IPS DF 4.7 (cell line): ENCODE measurements around the gene ZDHHC18.
A peak's percentile ranks its signal among the peaks of the same experiment; 100 is the strongest.

ENCODE experiments used
- DNase-seq: peaks from one replicate; pipeline ENCODE4 v3.0.0-alpha.2; 2013; ENCODE audit warnings: low spot score; ENCODE audit errors: extremely low read depth

Gene ZDHHC18, protein sequence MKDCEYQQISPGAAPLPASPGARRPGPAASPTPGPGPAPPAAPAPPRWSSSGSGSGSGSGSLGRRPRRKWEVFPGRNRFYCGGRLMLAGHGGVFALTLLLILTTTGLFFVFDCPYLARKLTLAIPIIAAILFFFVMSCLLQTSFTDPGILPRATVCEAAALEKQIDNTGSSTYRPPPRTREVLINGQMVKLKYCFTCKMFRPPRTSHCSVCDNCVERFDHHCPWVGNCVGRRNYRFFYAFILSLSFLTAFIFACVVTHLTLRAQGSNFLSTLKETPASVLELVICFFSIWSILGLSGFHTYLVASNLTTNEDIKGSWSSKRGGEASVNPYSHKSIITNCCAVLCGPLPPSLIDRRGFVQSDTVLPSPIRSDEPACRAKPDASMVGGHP

DNA sequence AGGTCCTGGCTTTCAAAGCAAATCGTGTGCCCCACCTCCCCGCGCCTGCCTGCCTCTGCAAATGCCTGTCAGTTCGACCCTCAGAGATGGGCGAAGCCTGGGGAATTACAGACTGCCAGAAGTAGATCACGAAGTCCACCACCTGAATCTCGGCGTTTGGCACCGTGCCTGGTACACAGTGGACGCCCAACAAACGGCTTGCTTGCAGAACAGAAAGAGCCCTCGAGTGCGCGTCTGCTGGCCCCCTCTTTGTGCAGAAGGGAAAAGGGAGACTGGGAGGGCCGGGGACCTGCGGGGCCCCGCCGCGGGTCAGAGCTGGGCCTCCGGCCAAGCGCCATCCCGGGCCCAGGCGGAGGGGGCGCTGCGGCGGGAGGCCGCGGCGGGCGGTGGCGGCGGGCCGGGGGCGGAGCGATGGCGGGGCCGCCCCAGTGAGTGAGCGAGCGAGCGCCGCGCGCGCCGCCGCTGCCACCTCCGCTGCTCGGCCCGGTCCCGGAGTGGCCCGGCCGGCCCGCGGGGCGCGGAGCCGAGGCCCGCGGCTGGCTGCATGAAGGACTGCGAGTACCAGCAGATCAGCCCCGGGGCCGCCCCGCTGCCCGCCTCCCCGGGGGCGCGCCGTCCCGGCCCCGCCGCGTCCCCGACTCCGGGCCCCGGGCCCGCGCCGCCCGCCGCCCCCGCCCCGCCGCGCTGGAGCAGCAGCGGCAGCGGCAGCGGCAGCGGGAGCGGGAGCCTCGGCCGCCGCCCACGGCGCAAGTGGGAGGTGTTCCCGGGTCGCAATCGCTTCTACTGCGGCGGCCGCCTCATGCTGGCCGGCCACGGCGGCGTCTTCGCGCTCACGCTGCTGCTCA is at the start of gene ZDHHC18:
Gene ZDHHC18, plus strand, starts transcription at position 428 of the 845 bp plus-strand sequence. Its CDS starts 117 bp downstream, at position 545.
- DNase-seq = peak; percentile 16

DNA sequence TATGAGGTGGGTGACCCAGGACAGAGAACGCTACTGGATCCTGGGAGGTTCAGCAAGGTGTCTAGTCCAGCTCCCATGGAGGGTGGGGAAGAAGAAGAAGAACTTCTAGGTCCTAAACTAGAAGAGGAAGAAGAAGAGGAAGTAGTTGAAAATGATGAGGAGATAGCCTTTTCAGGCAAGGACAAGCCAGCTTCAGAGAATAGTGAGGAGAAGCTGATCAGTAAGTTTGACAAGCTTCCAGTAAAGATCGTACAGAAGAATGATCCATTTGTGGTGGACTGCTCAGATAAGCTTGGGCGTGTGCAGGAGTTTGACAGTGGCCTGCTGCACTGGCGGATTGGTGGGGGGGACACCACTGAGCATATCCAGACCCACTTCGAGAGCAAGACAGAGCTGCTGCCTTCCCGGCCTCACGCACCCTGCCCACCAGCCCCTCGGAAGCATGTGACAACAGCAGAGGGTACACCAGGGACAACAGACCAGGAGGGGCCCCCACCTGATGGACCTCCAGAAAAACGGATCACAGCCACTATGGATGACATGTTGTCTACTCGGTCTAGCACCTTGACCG is 47.3 kb upstream of the ZDHHC18 start:
- DNase-seq = no peak

- DNase-seq = no peak
These were observed 46.0 kb upstream of the ZDHHC18 start for GRCh38 chr1:26780344-26780957.

DNA sequence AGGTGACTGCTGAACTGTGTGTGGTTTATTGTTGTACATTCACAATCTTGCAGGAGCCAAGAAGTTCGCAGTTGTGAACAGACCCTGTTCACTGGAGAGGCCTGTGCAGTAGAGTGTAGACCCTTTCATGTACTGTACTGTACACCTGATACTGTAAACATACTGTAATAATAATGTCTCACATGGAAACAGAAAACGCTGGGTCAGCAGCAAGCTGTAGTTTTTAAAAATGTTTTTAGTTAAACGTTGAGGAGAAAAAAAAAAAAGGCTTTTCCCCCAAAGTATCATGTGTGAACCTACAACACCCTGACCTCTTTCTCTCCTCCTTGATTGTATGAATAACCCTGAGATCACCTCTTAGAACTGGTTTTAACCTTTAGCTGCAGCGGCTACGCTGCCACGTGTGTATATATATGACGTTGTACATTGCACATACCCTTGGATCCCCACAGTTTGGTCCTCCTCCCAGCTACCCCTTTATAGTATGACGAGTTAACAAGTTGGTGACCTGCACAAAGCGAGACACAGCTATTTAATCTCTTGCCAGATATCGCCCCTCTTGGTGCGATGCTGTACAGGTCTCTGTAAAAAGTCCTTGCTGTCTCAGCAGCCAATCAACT is 45.2 kb upstream of the ZDHHC18 start:
- DNase-seq = no peak

DNA sequence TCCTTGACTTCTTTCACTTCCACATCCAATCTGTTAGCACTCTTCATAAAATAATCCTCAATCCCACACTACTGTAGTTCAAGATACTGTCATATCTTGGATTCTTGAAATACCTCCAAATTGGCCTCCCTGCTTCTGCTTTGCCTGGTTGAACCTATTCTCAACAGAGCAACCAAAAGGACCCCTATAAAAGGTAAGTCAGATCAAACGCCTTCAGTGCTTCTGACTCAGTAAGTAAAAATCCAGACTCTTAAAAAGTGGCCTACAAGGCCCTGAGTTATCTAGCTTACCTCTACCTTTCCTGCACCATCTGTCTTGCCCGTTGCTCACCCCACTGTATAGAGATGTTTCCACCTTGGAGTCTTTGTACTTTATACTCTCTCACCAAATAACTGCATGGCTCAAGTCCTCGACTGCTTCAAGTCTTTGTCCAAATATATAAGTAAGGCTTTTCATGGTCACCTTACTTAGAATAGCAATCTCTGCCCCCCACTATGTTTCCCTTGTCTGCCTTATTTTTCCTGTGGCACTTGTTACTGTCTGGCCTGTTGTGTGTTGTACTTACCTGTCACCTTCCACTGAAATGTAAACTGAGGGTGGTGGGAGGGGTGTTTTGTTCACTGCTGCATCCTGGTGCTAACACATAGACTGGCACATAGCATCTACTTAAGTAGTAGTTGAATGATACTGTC is 43.8 kb upstream of the ZDHHC18 start:
- DNase-seq = no peak

- DNase-seq = no peak
These were observed 42.9 kb upstream of the ZDHHC18 start for GRCh38 chr1:26783646-26784022.

GRCh38 chr1:26784023-26784871 is 42.2 kb upstream of the ZDHHC18 start:
- no peak for DNase-seq

DNA sequence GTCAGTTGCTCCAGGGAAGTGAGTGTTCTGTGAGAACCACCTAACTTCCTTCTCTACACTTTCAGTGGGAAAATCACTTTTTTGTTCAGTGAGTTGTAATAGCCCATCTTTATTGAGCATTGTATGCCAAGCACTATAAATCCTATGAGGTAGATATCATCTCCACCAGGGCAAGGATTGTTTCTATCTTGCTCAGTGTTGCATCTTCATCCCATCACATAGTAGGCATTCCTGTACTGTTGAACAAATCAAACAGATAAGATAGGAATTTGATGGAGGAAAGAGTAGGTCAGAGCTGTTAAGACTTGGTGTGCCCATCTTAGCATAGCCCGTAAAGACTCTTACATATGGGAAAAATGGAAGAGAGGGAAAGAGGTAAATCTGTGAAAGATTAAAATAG is 41.6 kb upstream of the ZDHHC18 start:
- no peak for DNase-seq

GRCh38 chr1:26785611-26786436 is 40.7 kb upstream of the ZDHHC18 start:
- no peak for DNase-seq

DNA sequence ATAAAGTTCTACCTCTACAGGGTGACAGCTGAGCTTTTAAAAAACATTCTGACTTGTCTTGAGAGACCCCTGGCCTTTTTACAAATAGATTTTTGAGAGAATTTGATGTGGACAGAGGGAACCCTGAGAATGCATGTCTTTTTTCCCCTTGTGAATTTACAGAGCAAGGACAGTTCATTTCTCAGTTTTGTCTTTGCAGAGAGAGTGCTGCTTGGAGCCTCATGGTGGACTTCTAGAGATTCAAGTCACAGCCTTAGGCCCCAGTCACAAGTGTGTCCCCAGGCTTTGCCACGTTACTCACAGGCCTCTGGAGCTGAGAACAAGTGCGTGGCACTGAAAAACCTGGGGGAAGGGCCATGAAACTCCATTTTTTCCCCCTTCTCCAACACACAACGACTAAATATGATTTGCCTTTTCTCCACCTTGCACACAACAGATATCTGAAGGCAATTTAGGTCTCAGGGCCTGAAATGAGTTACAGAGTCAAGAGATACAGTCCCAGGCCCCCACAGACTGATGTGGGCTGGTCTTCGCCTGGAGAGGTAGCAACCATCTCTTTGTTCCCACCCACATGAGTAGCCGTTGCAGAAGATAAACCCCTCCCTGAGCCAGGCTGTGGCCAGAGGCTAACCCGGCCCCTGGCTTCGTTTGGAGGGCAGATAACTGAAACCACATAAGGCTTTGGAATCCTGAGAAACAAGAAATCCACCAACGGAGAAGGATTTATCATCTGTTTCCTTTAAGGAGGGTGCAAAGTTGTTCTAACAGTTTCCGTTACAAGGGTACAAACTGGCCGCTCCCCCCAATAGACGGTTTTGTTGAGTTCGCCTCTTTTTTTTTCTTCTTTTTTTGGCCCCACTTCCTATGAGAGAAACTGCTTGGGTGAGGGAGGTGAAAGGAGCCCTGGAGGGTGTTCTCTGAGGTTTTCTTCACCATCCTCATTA is 39.8 kb upstream of the ZDHHC18 start:
- no peak for DNase-seq

DNA sequence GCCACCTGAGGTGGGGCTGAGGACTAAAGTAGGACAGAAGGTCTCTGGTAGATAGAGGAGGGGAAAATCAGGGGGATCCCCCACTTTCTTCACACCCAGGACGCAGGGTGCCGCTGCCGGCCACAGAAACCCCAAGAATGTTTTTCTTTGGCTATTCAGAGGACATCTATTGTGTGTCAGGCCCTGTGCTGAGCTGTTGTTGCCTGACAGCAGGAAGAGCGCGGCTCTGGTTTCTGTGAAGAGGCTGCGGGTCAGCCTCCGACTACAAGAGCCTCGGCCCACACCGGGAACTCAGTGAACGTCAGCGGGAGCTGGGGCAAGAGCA is 39.1 kb upstream of the ZDHHC18 start:
- DNase-seq = no peak

DNA sequence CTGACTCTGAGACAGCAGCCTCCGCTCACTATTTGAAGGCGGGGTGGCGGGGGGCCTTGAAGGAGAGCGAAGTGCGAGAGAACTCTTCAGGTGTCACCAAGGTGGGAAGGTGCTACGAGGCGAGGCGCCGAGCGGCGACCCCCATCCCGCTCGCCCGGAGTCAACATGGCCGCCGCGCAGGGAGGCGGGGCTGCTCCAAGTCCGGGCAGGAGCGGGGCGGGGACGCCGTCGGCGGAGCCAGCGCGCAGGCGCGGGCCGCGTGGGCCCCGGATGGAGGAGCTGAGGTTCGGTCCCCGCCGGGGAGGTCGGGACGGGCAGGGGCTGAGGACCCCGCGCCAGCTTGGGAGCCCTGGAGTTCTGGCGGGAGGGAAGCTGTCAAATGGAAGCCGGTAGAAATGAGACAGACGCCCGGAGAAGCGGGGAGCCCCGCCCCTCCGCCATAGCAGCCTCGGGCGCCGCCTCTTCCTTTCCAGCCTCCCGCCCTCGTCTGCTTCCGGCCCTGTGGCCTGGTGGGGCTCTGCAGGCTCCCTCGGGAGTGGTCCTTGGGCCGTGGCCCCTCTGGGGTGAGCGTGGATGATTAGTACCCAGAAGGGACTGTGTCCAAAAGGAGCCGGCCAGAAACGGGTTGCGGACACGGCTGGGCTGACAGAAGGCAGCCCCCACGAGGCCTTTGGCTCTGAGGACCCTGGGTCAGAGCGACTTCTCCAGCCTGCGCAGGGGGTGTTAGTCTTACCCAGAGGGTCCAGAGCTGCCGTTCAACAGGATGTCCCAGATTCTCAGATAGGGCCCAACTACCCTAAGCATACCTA is 38.6 kb upstream of the ZDHHC18 start, which contains the start of gene PIGV:
Gene PIGV, plus strand, starts transcription at position 245 of the 809 bp plus-strand sequence. CDS start 2,866 bp downstream, outside the sequence.
- no peak for DNase-seq

- no peak for DNase-seq
These were observed 38.0 kb upstream of the ZDHHC18 start for GRCh38 chr1:26788515-26788785.

GRCh38 chr1:26788836-26789611 is 37.5 kb upstream of the ZDHHC18 start:
- no peak for DNase-seq

DNA sequence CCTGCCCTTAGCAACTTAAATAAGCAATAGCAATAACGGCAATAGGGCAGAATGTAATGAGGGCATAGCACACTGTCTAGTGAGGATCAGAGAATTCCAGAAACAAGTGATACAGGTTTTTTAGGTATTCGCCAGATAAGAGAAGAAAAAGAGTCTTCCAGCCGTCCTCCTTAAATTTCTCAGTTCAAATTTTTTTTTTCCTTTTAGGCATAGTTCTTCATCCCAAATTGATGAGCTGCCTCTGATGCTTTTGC is 36.9 kb upstream of the ZDHHC18 start:
- DNase-seq = no peak

DNA sequence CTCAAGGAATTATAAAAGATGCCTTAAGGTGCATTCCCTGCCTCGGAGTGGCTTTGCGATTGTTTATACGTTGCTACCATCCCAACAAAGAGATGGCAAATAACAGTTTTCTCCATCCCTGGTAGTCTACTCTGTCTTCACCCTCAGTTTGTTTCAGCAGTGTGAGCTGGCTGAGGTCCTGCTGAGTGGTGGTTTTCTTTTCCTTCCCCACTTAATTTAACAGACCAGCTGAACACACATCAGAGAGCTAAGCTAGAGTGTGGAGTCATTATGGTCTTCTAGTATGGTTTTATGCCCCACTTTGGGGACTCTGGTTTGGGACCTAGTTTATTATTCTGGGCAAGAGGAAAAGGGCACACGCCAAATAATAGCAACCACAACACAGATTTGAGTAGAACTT is 36.6 kb upstream of the ZDHHC18 start:
- DNase-seq = no peak

DNA sequence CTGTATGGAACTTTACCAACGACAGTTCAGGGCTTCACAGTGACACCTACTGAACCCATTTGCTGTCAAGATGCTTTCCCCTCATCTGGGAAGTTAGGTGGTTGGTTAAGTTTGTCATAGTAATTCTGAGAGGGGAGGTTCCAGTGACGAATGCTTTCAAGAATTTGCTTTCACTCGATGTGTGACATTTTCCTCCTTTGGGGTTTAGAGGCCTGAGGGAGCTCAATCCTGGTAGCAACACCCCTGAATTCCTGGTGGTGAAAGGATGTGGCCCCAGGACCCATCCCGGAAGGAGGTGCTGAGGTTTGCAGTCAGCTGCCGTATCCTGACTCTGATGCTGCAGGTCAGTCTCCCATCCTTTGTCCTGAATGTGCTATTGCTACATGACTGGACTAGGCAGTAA is 35.9 kb upstream of the ZDHHC18 start:
- DNase-seq = no peak
